ENCODE data around the gene AOPEP.

DNA sequence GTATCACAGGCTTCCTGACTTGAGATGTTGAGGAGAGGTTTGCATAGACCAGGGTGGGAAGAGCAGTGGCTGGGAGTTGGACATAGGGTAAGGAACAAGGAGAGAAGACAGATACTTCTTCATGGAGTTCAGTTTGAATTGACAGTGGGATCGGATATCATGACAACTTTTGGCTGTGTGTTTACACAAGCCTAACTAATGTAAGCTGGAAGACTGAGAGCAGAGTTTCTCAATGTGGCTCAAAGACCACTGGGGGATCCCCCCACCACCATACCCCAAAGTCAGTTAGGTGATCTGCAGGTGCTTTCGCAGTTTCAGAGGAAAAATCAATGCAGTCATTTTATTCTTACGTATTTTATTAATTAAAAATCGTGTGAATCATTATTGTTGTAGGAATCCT is 125.9 kb downstream of the AOPEP start:
- TF ChIP-seq CTCF (IDR thresholded peaks at IDR 0.05) (no peak), EP300 (IDR thresholded peaks at IDR 0.05) (no peak)

Measured in suprapubic skin (tissue), 3 donors.